ENCODE results near the gene ZSWIM3. TPM values are rescaled to one million over a fixed set of nuclear protein-coding genes. Genes with fewer than 3 reads are reported as not detected.

ZSWIM3 gene
- total RNA-seq, 1 experiment from 2014 or later: 6.4 TPM

DNA sequence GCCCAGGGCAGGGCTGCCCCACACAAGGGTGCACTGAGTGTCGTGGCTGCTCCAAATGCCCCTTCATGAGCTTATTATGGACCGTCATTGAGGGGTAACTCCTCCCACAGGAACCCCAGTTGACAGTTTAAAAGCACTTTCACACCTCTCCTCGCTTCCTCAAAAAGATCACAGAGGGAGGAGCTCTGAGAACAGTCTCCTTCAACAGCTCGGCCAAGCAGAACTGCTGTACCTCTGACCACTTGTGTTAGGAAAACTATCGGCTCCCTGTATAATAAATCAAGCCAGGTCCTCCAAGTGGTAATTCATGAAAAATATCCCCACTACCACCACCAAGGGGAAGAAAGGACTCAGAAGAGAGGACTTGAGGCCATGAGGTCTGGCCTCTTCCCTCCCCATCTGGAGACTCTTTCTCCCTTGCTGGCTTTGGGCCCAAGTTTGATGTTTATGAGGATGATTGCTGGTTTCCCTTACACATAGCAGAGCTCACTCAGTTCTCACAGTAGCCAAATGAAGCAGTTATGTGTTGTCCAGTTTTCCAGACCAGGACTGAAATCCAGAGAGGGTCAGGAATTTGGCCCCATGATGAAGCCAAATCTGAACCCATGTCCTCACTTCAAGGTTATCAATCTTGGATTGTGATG lies 15.1 kb upstream of the ZSWIM3 start:
- CTCF ChIA-PET: interaction anchor here (0.5 to 0.9 kb wide), 2 partner anchors 127 to 575 kb away, joined by 4 to 5 read pairs; no protein-coding TSS in a partner anchor
- Mint-ChIP-seq H3K27ac (ENCODE audit: unreplicated experiment) (no peak overlapping the region), H3K4me3 (ENCODE audit: unreplicated experiment) (no peak overlapping the region), H3K36me3 (ENCODE audit: insufficient read depth, unreplicated experiment) (peaks cover 44% of the 10 kb centered on the region), H3K27me3 (ENCODE audit: insufficient read depth, unreplicated experiment) (no peaks in the 10 kb centered on the region), H3K4me1 (ENCODE audit: low read depth, unreplicated experiment) (no peaks in the 10 kb centered on the region), H3K9me3 (ENCODE audit: unreplicated experiment) (no peaks in the 10 kb centered on the region)
- intact Hi-C loops (cut with micrococcal nuclease; ENCODE audit: unreplicated experiment): no loop called here
- Histone ChIP-seq H3K4me3 (ENCODE audit: low read depth, low read length) (no peak overlapping the region), H3K27me3 (replicated peaks; ENCODE audit: control insufficient read depth, insufficient read depth, low read length) (no peaks in the 10 kb centered on the region), H3K4me1 (no peaks in the 10 kb centered on the region), H3K36me3 (ENCODE audit: control insufficient read depth, insufficient read depth, low read length) (peaks cover 7% of the 10 kb centered on the region; the same call in 1 of the 2 replicates), H3K9me3 (no peaks in the 10 kb centered on the region)
- DNase-seq: no peak
- no TSS peak for BruUV-seq (replicated peaks)
- POLR2A ChIA-PET: interaction anchor here (0.6 kb wide), 1 partner anchor 76 kb away, joined by 4 read pairs; no protein-coding TSS in a partner anchor
- TF ChIP-seq, protein P1, sequence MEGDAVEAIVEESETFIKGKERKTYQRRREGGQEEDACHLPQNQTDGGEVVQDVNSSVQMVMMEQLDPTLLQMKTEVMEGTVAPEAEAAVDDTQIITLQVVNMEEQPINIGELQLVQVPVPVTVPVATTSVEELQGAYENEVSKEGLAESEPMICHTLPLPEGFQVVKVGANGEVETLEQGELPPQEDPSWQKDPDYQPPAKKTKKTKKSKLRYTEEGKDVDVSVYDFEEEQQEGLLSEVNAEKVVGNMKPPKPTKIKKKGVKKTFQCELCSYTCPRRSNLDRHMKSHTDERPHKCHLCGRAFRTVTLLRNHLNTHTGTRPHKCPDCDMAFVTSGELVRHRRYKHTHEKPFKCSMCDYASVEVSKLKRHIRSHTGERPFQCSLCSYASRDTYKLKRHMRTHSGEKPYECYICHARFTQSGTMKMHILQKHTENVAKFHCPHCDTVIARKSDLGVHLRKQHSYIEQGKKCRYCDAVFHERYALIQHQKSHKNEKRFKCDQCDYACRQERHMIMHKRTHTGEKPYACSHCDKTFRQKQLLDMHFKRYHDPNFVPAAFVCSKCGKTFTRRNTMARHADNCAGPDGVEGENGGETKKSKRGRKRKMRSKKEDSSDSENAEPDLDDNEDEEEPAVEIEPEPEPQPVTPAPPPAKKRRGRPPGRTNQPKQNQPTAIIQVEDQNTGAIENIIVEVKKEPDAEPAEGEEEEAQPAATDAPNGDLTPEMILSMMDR (IDR thresholded peaks at IDR 0.05; ENCODE audit: insufficient read depth in 1 of 2, low read depth in 1 of 2, low read length in 1 of 2, severe bottlenecking in 1 of 2, unreplicated experiment in 1 of 2): no peak

DNA sequence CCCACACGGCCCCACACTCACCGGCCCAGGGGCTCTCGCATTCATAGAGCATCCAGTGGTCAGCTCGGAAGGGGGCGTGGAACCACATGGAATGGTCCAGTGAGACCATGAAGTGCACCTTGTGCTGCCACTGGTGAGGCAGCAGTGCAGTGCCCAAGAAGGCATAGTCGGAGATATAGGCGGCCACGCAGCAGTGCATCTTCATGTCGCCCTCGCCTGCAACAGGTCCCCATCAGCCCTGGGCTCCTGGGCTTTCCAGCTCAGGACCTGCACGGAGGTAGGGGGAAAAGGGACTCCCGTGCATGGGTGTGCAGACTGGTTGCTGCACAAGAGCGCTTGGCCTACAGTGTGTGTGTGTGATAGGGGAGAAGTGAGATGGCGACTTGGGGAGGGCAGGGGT lies 13.9 kb upstream of the ZSWIM3 start:
- Histone ChIP-seq H3K36me3 (ENCODE audit: control insufficient read depth, insufficient read depth, low read length) (peaks cover 7% of the 10 kb centered on the region; the same call in 1 of the 2 replicates), H3K9me3 (no peaks in the 10 kb centered on the region), H3K4me3 (ENCODE audit: low read depth, low read length) (no peak overlapping the region), H3K4me1 (no peaks in the 10 kb centered on the region), H3K27me3 (replicated peaks; ENCODE audit: control insufficient read depth, insufficient read depth, low read length) (no peaks in the 10 kb centered on the region)
- DNase-seq: no peak
- Mint-ChIP-seq H3K27me3 (ENCODE audit: insufficient read depth, unreplicated experiment) (no peaks in the 10 kb centered on the region), H3K9me3 (ENCODE audit: unreplicated experiment) (no peaks in the 10 kb centered on the region), H3K36me3 (ENCODE audit: insufficient read depth, unreplicated experiment) (peaks cover 44% of the 10 kb centered on the region), H3K27ac (ENCODE audit: unreplicated experiment) (peak overlapping the region; percentile 46), H3K4me1 (ENCODE audit: low read depth, unreplicated experiment) (no peaks in the 10 kb centered on the region), H3K4me3 (ENCODE audit: unreplicated experiment) (no peak overlapping the region)
- BruUV-seq (replicated peaks): no TSS peak
- intact Hi-C loops (cut with micrococcal nuclease; ENCODE audit: unreplicated experiment): no loop called here
- TF ChIP-seq, protein P1 (IDR thresholded peaks at IDR 0.05; ENCODE audit: insufficient read depth in 1 of 2, low read depth in 1 of 2, low read length in 1 of 2, severe bottlenecking in 1 of 2, unreplicated experiment in 1 of 2): no peak
- ChIA-PET CTCF (no interaction called here), POLR2A (no interaction called here)

DNA sequence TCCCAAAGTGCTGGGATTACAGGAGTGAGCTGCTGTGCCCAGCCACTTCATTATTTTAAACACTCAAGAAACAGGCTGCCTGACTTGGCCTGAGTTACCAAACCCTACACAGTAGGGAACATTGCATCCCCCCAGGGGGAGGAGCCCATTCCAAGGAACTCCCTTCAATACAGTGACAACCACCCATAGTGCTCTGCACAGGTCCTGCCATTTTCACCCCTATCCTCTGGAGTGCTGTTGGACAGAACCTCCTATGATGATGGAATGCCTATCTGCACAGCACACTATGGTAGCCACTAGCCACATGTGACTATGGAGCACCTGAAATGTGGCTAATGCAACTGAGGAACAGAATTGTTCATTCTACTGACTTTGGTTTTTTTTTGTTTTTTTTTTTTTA lies 12.0 kb upstream of the ZSWIM3 start:
- H3K27ac Mint-ChIP-seq (ENCODE audit: unreplicated experiment): no peak overlapping the region
- Histone ChIP-seq H3K4me1 (no peaks in the 10 kb centered on the region), H3K4me3 (ENCODE audit: low read depth, low read length) (no peak overlapping the region), H3K27me3 (replicated peaks; ENCODE audit: control insufficient read depth, insufficient read depth, low read length) (no peaks in the 10 kb centered on the region), H3K36me3 (ENCODE audit: control insufficient read depth, insufficient read depth, low read length) (peaks cover 7% of the 10 kb centered on the region; the same call in 1 of the 2 replicates), H3K9me3 (no peaks in the 10 kb centered on the region)
- TF ChIP-seq, protein P1 (IDR thresholded peaks at IDR 0.05; ENCODE audit: insufficient read depth in 1 of 2, low read depth in 1 of 2, low read length in 1 of 2, severe bottlenecking in 1 of 2, unreplicated experiment in 1 of 2): no peak
- ChIA-PET CTCF (no interaction called here), POLR2A (no interaction called here)
- H3K9me3 Mint-ChIP-seq (ENCODE audit: unreplicated experiment): no peaks in the 10 kb centered on the region
- no peak overlapping the region for H3K4me3 Mint-ChIP-seq (ENCODE audit: unreplicated experiment)
- H3K27me3 Mint-ChIP-seq (ENCODE audit: insufficient read depth, unreplicated experiment): no peaks in the 10 kb centered on the region
- DNase-seq: no peak
- intact Hi-C loops (cut with micrococcal nuclease; ENCODE audit: unreplicated experiment): no loop called here
- no peaks in the 10 kb centered on the region for H3K4me1 Mint-ChIP-seq (ENCODE audit: low read depth, unreplicated experiment)
- no TSS peak for BruUV-seq (replicated peaks)
- H3K36me3 Mint-ChIP-seq (ENCODE audit: insufficient read depth, unreplicated experiment): peaks cover 42% of the 10 kb centered on the region
